Stimulated activated naive CD4-positive, alpha-beta T cell treated with Interleukin-2 at 50 U/mL for 16 hours (primary cell): Measurements from ENCODE around the gene KRTAP10-6.
"Not testable (repeated sequence)": the region's sequence is repeated elsewhere in the genome, so short reads cannot be mapped to it uniquely, and the experiment has no call there.

Experiments
- DNase-seq: peaks from one replicate; lab custom pipeline; 2025; lab: John Stamatoyannopoulos, UW

KRTAP10-6 gene

GRCh38 chr21:44555200-44555875, 37.0 kb downstream of the KRTAP10-6 start:
- DNase-seq = no peak

- no peak for DNase-seq
Measured at GRCh38 chr21:44552681-44553080, 39.6 kb downstream of the KRTAP10-6 start.

- no peak for DNase-seq
Measured at GRCh38 chr21:44552136-44552535, 40.2 kb downstream of the KRTAP10-6 start.

- no peak for DNase-seq
Measured at GRCh38 chr21:44551340-44551961, 40.9 kb downstream of the KRTAP10-6 start, which contains the start of gene KRTAP10-2. Gene KRTAP10-2, minus strand, starts transcription at chr21:44551505. Its CDS starts 47 bp downstream, at chr21:44551458.

- DNase-seq = no peak
Measured at GRCh38 chr21:44550807-44551206, 41.5 kb downstream of the KRTAP10-6 start.

- DNase-seq = not testable (repeated sequence)
Measured at GRCh38 chr21:44550285-44550684, 42.0 kb downstream of the KRTAP10-6 start.

- no peak for DNase-seq
Measured at GRCh38 chr21:44549525-44550211, 42.6 kb downstream of the KRTAP10-6 start.

GRCh38 chr21:44548922-44549321, 43.4 kb downstream of the KRTAP10-6 start:
- DNase-seq = no peak

GRCh38 chr21:44548381-44548780, 43.9 kb downstream of the KRTAP10-6 start:
- DNase-seq = no peak

- no peak for DNase-seq
Measured at GRCh38 chr21:44547656-44548331, 44.5 kb downstream of the KRTAP10-6 start.

GRCh38 chr21:44544566-44544965, 47.7 kb downstream of the KRTAP10-6 start:
- no peak for DNase-seq

GRCh38 chr21:44542716-44543115, 49.6 kb downstream of the KRTAP10-6 start:
- no peak for DNase-seq
